GM19240 (cell line): ENCODE data around the gene BEX2.
A peak's percentile ranks its signal among the peaks of the same experiment; 100 is the strongest.
"Not testable (repeated sequence)": the region's sequence is repeated elsewhere in the genome, so short reads cannot be mapped to it uniquely, and the experiment has no call there.

ENCODE experiments used
- DNase-seq: peaks from one replicate; pipeline ENCODE4 v3.0.0; 2011; ENCODE audit warnings: low spot score; ENCODE audit not compliant: insufficient read length

Gene BEX2

GRCh38 chrX:103310555-103311398 lies at the start of gene BEX2:
BEX2 (minus strand) TSS chrX:103310990; CDS start chrX:103309976, 1,014 bp downstream.
- DNase-seq, result peak; percentile 14

- DNase-seq, result no peak
Measured at GRCh38 chrX:103360092-103360491, 49.3 kb upstream of the BEX2 start.

GRCh38 chrX:103359605-103360004 lies 48.8 kb upstream of the BEX2 start:
- DNase-seq, result not testable (repeated sequence)

- no peak for DNase-seq
Measured at GRCh38 chrX:103357871-103358270, 47.1 kb upstream of the BEX2 start.

- no peak for DNase-seq
Measured at GRCh38 chrX:103356858-103357257, 46.1 kb upstream of the BEX2 start.

- DNase-seq, result no peak
Measured at GRCh38 chrX:103356130-103356798, 45.5 kb upstream of the BEX2 start, which contains the start of gene TCEAL9. TCEAL9 (plus strand) TSS chrX:103356506; CDS start chrX:103357685, 1,179 bp downstream.

GRCh38 chrX:103347682-103348397 lies 37.0 kb upstream of the BEX2 start:
- no peak for DNase-seq

- no peak for DNase-seq
Measured at GRCh38 chrX:103344606-103345005, 33.8 kb upstream of the BEX2 start.

GRCh38 chrX:103343105-103343504 lies 32.3 kb upstream of the BEX2 start:
- DNase-seq, result no peak

- no peak for DNase-seq
Measured at GRCh38 chrX:103338663-103339062, 27.9 kb upstream of the BEX2 start.

- no peak for DNase-seq
Measured at GRCh38 chrX:103330681-103331288, 20.0 kb upstream of the BEX2 start.

- DNase-seq, result no peak
Measured at GRCh38 chrX:103329991-103330390, 19.2 kb upstream of the BEX2 start, which contains the start of gene TCEAL7. TCEAL7 (plus strand) TSS chrX:103330239; CDS start chrX:103331404, 1,165 bp downstream.

- DNase-seq, result no peak
Measured at GRCh38 chrX:103311399-103311780, 600 bp upstream of the BEX2 start.

GRCh38 chrX:103309860-103310554 lies 783 bp downstream of the BEX2 start:
- DNase-seq, result no peak

- not testable (repeated sequence) for DNase-seq
Measured at GRCh38 chrX:103305666-103306065, 5.1 kb downstream of the BEX2 start.

GRCh38 chrX:103304705-103305104 lies 6.1 kb downstream of the BEX2 start:
- no peak for DNase-seq

- DNase-seq, result no peak
Measured at GRCh38 chrX:103293118-103293517, 17.7 kb downstream of the BEX2 start.

GRCh38 chrX:103279624-103280023 lies 31.2 kb downstream of the BEX2 start:
- DNase-seq, result no peak

- no peak for DNase-seq
Measured at GRCh38 chrX:103276581-103277002, 34.2 kb downstream of the BEX2 start, which contains the start of gene TCEAL5. TCEAL5 (minus strand) TSS chrX:103276750; CDS start chrX:103274563, 2,187 bp downstream.

GRCh38 chrX:103275947-103276567 lies 34.7 kb downstream of the BEX2 start:
- DNase-seq, result no peak
